B cell (primary cell): ENCODE data around the gene DSTYK. TPM values are rescaled to one million over a fixed set of nuclear protein-coding genes. Genes with fewer than 3 reads are reported as not detected.

Experiments used
- ATAC-seq: fragments of 200-7000 bp; cut with Tn5 transposase; one replicate; pipeline ENCODE4 v1.10.0; 2021; ENCODE audit warnings: low read depth, mild to moderate bottlenecking, moderate number of reproducible peaks, moderate library complexity
- CTCF ChIA-PET: fragments of 350-600 bp; sonication (Branson Sonifier 250); formaldehyde crosslinking; loops from one replicate; lab custom pipeline; 2021; ENCODE audit warnings: antibody characterized with exemption, inconsistent platforms; lab: Charles Lee
- POLR2A ChIA-PET: fragments of 350-600 bp; sonication (Branson Sonifier 250); formaldehyde crosslinking; loops from one replicate; lab custom pipeline; 2021; ENCODE audit warnings: antibody characterized with exemption; lab: Charles Lee
- DNase-seq: peaks from one replicate; pipeline ENCODE4 v3.0.0; 2013
- H2AFZ ChIP-seq: 2 replicates; pipeline ENCODE4 v1.6.1; 2012; ENCODE audit warnings: mild to moderate bottlenecking, low read depth, low read length; ENCODE audit not compliant: insufficient read depth, poor library complexity, severe bottlenecking
- H3K27ac ChIP-seq, 2 donors: 1 replicate in 1 of 2; 2 replicates in 1 of 2; pipeline ENCODE4 v1.5.1; 2012 to 2013; ENCODE audit warnings: low read length in 2 of 2, mild to moderate bottlenecking in 2 of 2, moderate library complexity in 1 of 2
- H3K27me3 ChIP-seq, 4 experiments: fragments of 200-600 bp in 1 of 4; sonication (generic) in 1 of 4; replicated peaks in 1 of 4; 1 replicate in 2 of 4; 2 replicates in 2 of 4; pipeline versions ENCODE4 v1.6.1 to v1.7.0; 2013 to 2016; ENCODE audit warnings: low read length in 3 of 4, mild to moderate bottlenecking in 2 of 4, mixed read lengths in 1 of 4, moderate library complexity in 1 of 4; ENCODE audit not compliant: insufficient read depth in 4 of 4, control insufficient read depth in 3 of 4; ENCODE audit errors: control extremely low read depth in 1 of 4
- H3K36me3 ChIP-seq, 2 experiments: replicated peaks in 1 of 2; 1 replicate in 1 of 2; 2 replicates in 1 of 2; pipeline versions ENCODE4 v1.6.1 to v1.7.1; 2013; ENCODE audit warnings: low read length in 1 of 2; ENCODE audit not compliant: insufficient read depth in 2 of 2, control insufficient read depth in 1 of 2; ENCODE audit errors: control extremely low read depth in 1 of 2, extremely low read depth in 1 of 2
- H3K4me1 ChIP-seq, 2 donors: fragments of 200-600 bp in 1 of 2; sonication (generic) in 1 of 2; 1 replicate in 1 of 2; 2 replicates in 1 of 2; pipeline versions ENCODE4 v1.5.1 to v1.6.1; 2013 to 2017; ENCODE audit warnings: low read length in 2 of 2; ENCODE audit not compliant: control insufficient read depth in 2 of 2, insufficient read depth in 2 of 2
- H3K4me2 ChIP-seq: replicated peaks from 2 replicates; pipeline ENCODE3; 2012; ENCODE audit warnings: mild to moderate bottlenecking, low read depth, low read length; ENCODE audit not compliant: poor library complexity, severe bottlenecking
- H3K4me3 ChIP-seq, 5 experiments: fragments of 200-600 bp in 1 of 5; sonication (generic) in 1 of 5; 1 replicate in 3 of 5; 2 replicates in 2 of 5; pipeline versions ENCODE4 v1.5.1 to v1.7.0; 2011 to 2016; ENCODE audit warnings: low read length in 4 of 5, mild to moderate bottlenecking in 4 of 5, low read depth in 2 of 5, control low read depth in 1 of 5, moderate library complexity in 1 of 5; ENCODE audit not compliant: insufficient read depth in 1 of 5; ENCODE audit errors: control extremely low read depth in 1 of 5, extremely low read depth in 1 of 5
- H3K79me2 ChIP-seq: fragments of 200-600 bp; sonication (generic); one replicate; pipeline ENCODE4 v1.6.0; 2016; ENCODE audit warnings: low read length; ENCODE audit not compliant: control insufficient read depth, insufficient read depth
- H3K9ac ChIP-seq: fragments of 200-600 bp; sonication (generic); 2 replicates; pipeline ENCODE4 v1.6.1; 2017; ENCODE audit warnings: mild to moderate bottlenecking, low read length, moderate library complexity
- H3K9me3 ChIP-seq, 3 donors: one replicate each; pipeline versions ENCODE4 v1.6.1 to v1.7.1; 2013; ENCODE audit warnings: low read length in 2 of 3; ENCODE audit not compliant: control insufficient read depth in 2 of 3, insufficient read depth in 1 of 3; ENCODE audit errors: control extremely low read depth in 1 of 3
- H4K20me1 ChIP-seq: 2 replicates; pipeline ENCODE4 v1.6.0; 2012; ENCODE audit warnings: mild to moderate bottlenecking, low read length; ENCODE audit not compliant: insufficient read depth, control insufficient read depth, poor library complexity, severe bottlenecking
- H3K27ac Mint-ChIP-seq: one replicate; pipeline ENCODE4 v1.8.0; 2021; ENCODE audit warnings: mixed read lengths
- H3K27me3 Mint-ChIP-seq: one replicate; pipeline ENCODE4 v1.8.0; 2021; ENCODE audit warnings: mixed read lengths
- H3K4me1 Mint-ChIP-seq: one replicate; pipeline ENCODE4 v1.8.0; 2021; ENCODE audit warnings: mixed read lengths
- H3K4me3 Mint-ChIP-seq: one replicate; pipeline ENCODE4 v1.8.0; 2021; ENCODE audit warnings: mixed read lengths
- H3K9me3 Mint-ChIP-seq: one replicate; pipeline ENCODE4 v1.8.0; 2022; ENCODE audit warnings: mixed read lengths; ENCODE audit not compliant: insufficient read depth
- EZH2 ChIP-seq: IDR thresholded peaks from 2 replicates; pipeline ENCODE4 v1.6.1; 2012; ENCODE audit warnings: borderline replicate concordance, low read depth, mild to moderate bottlenecking, moderate library complexity, low read length; ENCODE audit not compliant: insufficient read depth, poor library complexity, severe bottlenecking
- WGBS: methylation state at CpG from one replicate; pipeline ENCODE4 v1.1.5; 2013; ENCODE audit warnings: missing lambda C conversion rate; ENCODE audit not compliant: insufficient coverage; 5-methylcytosine and 5-hydroxymethylcytosine counted together
- intact Hi-C: fragments of 100-400 bp; cut with micrococcal nuclease; formaldehyde crosslinking; loops from one replicate; pipeline ENCODE4 v1.10.0; 2022
- polyA plus RNA-seq: library from polyadenylated mRNA; depleted of rRNA; stranded (reverse); fragments of >200 nt; gene quantifications from 2 replicates; pipeline ENCODE4 v1.2.3, GENCODE V29; 2012
- total RNA-seq, 2 donors: library from RNA; stranded (reverse); fragments of 120-200 nt in 1 of 2; gene quantifications; 1 replicate in 1 of 2; 2 replicates in 1 of 2; pipeline versions ENCODE4 v1.2.3 to v1.2.4, GENCODE V29; 2013 to 2022
- TF ChIP-seq, protein P1 (sequence below): fragments of 200-600 bp; IDR thresholded peaks from one replicate; pipeline ENCODE4 v1.8.0; 2022; ENCODE audit warnings: antibody characterized with exemption, mild to moderate bottlenecking

DSTYK gene
- total and polyA plus RNA-seq, 2 donors (not counting 1 experiment from before 2014, with no cell fraction given), result 3.6 to 15.7 TPM

DNA sequence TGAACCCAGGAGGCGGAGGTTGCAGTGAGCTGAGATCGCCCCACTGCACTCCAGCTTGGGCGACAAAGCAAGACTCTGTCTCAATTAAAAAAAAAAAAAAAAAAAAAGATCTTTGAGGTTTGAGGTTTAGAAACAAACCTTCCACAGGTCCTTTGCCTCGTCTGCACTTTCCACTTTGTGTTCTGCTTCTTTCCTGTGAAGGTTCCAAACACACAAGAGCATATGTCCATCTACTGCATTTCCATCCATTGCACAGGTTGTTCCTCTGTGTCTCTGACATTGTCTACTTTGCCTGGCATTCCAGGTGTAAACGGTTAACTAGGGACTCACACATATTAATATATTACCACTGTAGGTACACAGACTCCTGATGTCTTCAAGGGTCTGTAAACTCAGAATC is 40.1 kb downstream of the DSTYK start:
- peaks cover 0 to 36% of the 10 kb centered on the region in 2 experiments for H3K36me3 ChIP-seq
- H3K79me2 ChIP-seq, result peaks cover 4% of the 10 kb centered on the region
- H3K4me1 Mint-ChIP-seq, result no peaks in the 10 kb centered on the region
- no peak overlapping the region for H3K4me2 ChIP-seq
- no peak overlapping the region for H3K9ac ChIP-seq
- no peak overlapping the region for H2AFZ ChIP-seq
- H3K27me3 Mint-ChIP-seq, result no peaks in the 10 kb centered on the region
- ChIA-PET CTCF (no interaction called here), POLR2A (no interaction called here)
- no peaks in the 10 kb centered on the region for H3K9me3 ChIP-seq
- 43% methylated on average over 1 of the region's 5 CpGs for WGBS
- H3K27ac Mint-ChIP-seq, result no peak overlapping the region
- no peaks in the 10 kb centered on the region for H3K9me3 Mint-ChIP-seq
- H3K4me1 ChIP-seq, result no peaks in the 10 kb centered on the region
- no peak overlapping the region for H3K4me3 ChIP-seq
- H4K20me1 ChIP-seq, result no peaks in the 10 kb centered on the region
- H3K4me3 Mint-ChIP-seq, result no peak overlapping the region
- TF ChIP-seq, protein P1, sequence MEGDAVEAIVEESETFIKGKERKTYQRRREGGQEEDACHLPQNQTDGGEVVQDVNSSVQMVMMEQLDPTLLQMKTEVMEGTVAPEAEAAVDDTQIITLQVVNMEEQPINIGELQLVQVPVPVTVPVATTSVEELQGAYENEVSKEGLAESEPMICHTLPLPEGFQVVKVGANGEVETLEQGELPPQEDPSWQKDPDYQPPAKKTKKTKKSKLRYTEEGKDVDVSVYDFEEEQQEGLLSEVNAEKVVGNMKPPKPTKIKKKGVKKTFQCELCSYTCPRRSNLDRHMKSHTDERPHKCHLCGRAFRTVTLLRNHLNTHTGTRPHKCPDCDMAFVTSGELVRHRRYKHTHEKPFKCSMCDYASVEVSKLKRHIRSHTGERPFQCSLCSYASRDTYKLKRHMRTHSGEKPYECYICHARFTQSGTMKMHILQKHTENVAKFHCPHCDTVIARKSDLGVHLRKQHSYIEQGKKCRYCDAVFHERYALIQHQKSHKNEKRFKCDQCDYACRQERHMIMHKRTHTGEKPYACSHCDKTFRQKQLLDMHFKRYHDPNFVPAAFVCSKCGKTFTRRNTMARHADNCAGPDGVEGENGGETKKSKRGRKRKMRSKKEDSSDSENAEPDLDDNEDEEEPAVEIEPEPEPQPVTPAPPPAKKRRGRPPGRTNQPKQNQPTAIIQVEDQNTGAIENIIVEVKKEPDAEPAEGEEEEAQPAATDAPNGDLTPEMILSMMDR, result no peak
- TF ChIP-seq EZH2, result no peak
- no peak for DNase-seq
- H3K27me3 ChIP-seq, result no peaks in the 10 kb centered on the region
- no peak overlapping the region for H3K27ac ChIP-seq
- no peak for ATAC-seq
- intact Hi-C loops, result no loop called here

- POLR2A ChIA-PET, result interaction anchor here (0.6 kb wide), 1 partner anchor 211 kb away, joined by 3 read pairs; no protein-coding TSS in a partner anchor
- H3K36me3 ChIP-seq, result peaks cover 0 to 36% of the 10 kb centered on the region in 2 experiments
- intact Hi-C loops, result no loop called here
- Mint-ChIP-seq H3K9me3 (no peaks in the 10 kb centered on the region), H3K27ac (no peak overlapping the region), H3K4me1 (no peaks in the 10 kb centered on the region), H3K27me3 (no peaks in the 10 kb centered on the region), H3K4me3 (no peak overlapping the region)
- DNase-seq (no peak), ATAC-seq (no peak)
- H3K9me3 ChIP-seq, result no peaks in the 10 kb centered on the region
- WGBS, result 91% methylated on average over 5 of the region's 9 CpGs
- no peaks in the 10 kb centered on the region for H3K27me3 ChIP-seq
- peaks cover 4% of the 10 kb centered on the region for H3K79me2 ChIP-seq
- H3K4me1 ChIP-seq, result no peaks in the 10 kb centered on the region
- TF ChIP-seq, protein P1, result no peak
- no peak for TF ChIP-seq EZH2
- no peak overlapping the region for H3K4me3 ChIP-seq
- H2AFZ ChIP-seq, result no peak overlapping the region
- no peak overlapping the region for H3K27ac ChIP-seq
- CTCF ChIA-PET, result no interaction called here
- H3K9ac ChIP-seq, result no peak overlapping the region
- no peaks in the 10 kb centered on the region for H4K20me1 ChIP-seq
- H3K4me2 ChIP-seq, result no peak overlapping the region
Observed at GRCh38 chr1:205170532-205171269, 40.8 kb downstream of the DSTYK start.
